ENCODE data around the gene PPP2R2B.

PPP2R2B gene

DNA sequence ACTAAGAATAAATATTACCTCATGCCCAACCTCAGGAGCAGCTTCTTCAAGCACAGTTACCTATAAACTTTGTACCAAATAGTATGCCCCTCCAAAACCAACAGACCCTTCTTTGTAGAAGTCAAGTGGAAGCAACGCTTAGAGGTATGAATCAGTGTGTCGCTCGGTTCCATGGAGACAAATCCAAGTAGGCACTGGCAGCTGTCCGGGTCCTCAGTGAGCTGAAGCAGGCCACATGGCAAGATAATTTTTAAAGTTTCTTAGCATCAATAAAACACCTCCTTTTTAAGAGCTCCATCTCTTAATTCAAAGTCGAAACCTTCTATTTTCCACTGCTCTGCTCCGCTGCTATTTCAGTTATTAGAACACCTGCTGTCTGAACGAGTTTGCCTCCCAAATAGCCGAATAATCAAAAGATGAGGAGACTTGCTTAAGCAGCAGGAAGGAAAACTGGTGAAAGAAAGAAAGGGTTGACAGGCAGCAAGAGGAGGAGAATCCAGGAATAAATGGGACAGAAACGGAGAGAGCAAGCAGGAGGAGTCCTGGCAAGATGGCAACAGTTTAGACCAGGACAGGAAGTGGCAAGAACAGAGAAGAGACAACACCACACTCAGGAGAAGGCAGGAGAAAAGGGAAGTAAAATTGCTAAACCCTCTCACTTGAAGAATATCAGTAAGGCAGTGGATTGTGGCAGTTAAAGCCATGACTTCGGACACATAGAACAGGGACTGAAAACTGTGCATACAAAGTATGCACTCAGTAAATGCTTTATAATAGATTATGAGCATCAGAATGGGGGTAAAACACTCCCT lies 65.0 kb downstream of the PPP2R2B start:
- H3K27ac ChIP-seq = no peak overlapping the region
- no peaks in the 10 kb centered on the region for H3K9me3 ChIP-seq
- H3K4me1 ChIP-seq = peaks cover 5% of the 10 kb centered on the region; the same call in 1 of the 2 replicates
- H3K4me2 ChIP-seq = no peak overlapping the region
- TF ChIP-seq Cebpa-rat (IDR thresholded peaks at IDR 0.05) = no peak
- H3K4me3 ChIP-seq = no peak overlapping the region
- no peaks in the 10 kb centered on the region for H3K36me3 ChIP-seq
- no peaks in the 10 kb centered on the region for H3K27me3 ChIP-seq
- H3K9ac ChIP-seq = no peak overlapping the region
- no peaks in the 10 kb centered on the region for H4K20me1 ChIP-seq

DNA sequence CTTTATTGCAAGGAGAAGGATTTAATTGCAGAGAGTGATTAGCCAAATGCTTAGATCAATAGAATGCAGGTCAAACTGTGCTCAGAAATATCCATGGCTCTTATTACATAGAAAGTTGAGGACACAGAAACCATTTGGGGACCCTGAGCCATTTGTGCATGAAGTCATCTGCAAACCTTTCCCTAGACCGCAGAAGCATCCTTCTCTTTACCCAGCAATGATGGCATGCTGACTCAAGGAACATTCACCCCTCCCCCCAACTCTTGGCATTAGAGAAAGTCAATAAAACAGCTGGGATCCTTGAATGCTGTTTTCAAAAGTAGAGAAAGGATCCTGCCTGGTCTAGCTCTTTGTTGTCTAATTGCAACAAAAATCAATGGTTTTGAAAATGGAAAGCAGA lies 73.5 kb downstream of the PPP2R2B start:
- no peak for TF ChIP-seq Cebpa-rat (IDR thresholded peaks at IDR 0.05)
- no peak overlapping the region for H3K4me2 ChIP-seq

DNA sequence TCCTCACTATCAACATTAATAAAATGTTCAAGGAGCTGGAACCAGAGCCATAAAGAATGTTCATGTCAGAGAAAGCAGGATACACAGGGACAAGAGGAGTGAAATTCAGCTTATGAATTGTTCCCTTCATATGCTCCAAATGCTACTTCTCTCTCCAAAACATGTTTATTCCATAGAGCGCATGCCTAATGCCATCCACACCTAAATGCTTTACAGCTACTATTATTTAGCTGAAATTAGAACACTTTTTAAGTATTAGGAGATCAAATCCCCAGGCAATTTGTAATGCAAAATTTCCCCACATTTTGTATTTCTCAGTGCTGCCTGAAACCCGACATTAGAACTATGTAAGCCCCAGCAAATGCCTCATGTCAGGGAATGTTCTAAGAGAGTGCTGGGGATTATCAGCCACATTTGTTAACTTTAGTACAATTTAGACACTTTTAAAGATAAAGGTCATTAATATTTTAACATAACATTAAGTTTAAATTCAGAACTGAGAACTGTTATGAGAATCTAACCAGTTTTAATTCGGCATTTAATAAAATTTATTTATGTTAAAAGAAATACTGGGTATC lies 75.5 kb downstream of the PPP2R2B start:
- H4K20me1 ChIP-seq = no peaks in the 10 kb centered on the region
- H3K4me2 ChIP-seq = no peak overlapping the region
- H3K4me3 ChIP-seq = no peak overlapping the region
- H3K4me1 ChIP-seq = no peaks in the 10 kb centered on the region
- no peak overlapping the region for H3K27ac ChIP-seq
- no peak overlapping the region for H3K9ac ChIP-seq
- no peak for TF ChIP-seq Cebpa-rat (IDR thresholded peaks at IDR 0.05)
- H3K9me3 ChIP-seq = no peaks in the 10 kb centered on the region
- H3K27me3 ChIP-seq = no peaks in the 10 kb centered on the region
- H3K36me3 ChIP-seq = no peaks in the 10 kb centered on the region

More for the DNA sequence above, 73.5 kb downstream of the PPP2R2B start:
- H3K9me3 ChIP-seq = no peaks in the 10 kb centered on the region
- no peaks in the 10 kb centered on the region for H4K20me1 ChIP-seq
- H3K27ac ChIP-seq = no peak overlapping the region
- H3K4me3 ChIP-seq = no peak overlapping the region
- H3K27me3 ChIP-seq = no peaks in the 10 kb centered on the region
- no peak overlapping the region for H3K9ac ChIP-seq
- H3K36me3 ChIP-seq = no peaks in the 10 kb centered on the region
- H3K4me1 ChIP-seq = no peaks in the 10 kb centered on the region

DNA sequence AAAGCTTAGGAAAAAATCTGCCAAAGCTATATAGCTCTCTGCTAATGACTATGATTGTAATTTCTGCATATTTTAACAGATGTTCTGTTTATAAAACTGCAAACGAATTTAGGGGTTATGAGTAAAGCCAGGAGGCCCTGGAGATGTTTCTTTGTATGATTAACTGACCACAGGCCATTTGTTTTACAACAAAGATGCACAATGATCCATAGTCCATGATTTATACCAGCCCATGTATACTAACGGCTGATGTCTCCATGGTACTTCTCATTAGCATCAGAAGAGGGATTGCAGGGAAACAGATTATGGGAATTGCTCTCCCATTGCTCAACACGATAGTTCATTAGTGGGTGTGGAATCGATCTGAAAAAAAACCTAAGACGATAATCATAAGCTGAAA lies 78.9 kb downstream of the PPP2R2B start:
- no peak overlapping the region for H3K27ac ChIP-seq
- no peak overlapping the region for H3K4me2 ChIP-seq
- no peaks in the 10 kb centered on the region for H3K9me3 ChIP-seq
- TF ChIP-seq Cebpa-rat (IDR thresholded peaks at IDR 0.05) = no peak
- H3K36me3 ChIP-seq = no peaks in the 10 kb centered on the region
- H4K20me1 ChIP-seq = no peaks in the 10 kb centered on the region
- no peak overlapping the region for H3K9ac ChIP-seq
- H3K4me1 ChIP-seq = peaks cover 2% of the 10 kb centered on the region
- no peaks in the 10 kb centered on the region for H3K27me3 ChIP-seq
- H3K4me3 ChIP-seq = no peak overlapping the region

DNA sequence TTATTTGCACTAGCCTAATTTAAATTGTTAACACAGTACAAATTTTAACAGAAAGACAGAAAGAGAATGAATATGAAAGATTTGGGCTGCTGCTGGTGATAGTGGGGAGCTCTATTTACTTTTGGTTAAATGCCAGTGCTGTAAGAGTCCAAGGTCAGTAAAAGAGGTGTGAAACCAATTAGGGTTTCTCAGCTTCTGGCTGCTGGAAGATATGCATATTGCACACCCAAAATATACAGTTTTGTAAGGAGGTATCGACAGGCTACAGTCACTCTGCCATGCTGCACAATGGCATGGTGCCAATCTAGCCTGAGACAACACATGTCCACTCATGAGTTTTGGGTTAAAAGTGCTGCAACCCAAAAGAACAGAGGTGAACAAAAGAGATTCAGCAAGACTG lies 79.3 kb downstream of the PPP2R2B start:
- Histone ChIP-seq H3K4me2 (no peak overlapping the region), H3K27ac (no peak overlapping the region), H3K27me3 (no peaks in the 10 kb centered on the region), H3K9me3 (no peaks in the 10 kb centered on the region), H3K36me3 (no peaks in the 10 kb centered on the region), H3K4me1 (peaks cover 6% of the 10 kb centered on the region), H4K20me1 (no peaks in the 10 kb centered on the region), H3K9ac (no peak overlapping the region), H3K4me3 (no peak overlapping the region)
- no peak for TF ChIP-seq Cebpa-rat (IDR thresholded peaks at IDR 0.05)

DNA sequence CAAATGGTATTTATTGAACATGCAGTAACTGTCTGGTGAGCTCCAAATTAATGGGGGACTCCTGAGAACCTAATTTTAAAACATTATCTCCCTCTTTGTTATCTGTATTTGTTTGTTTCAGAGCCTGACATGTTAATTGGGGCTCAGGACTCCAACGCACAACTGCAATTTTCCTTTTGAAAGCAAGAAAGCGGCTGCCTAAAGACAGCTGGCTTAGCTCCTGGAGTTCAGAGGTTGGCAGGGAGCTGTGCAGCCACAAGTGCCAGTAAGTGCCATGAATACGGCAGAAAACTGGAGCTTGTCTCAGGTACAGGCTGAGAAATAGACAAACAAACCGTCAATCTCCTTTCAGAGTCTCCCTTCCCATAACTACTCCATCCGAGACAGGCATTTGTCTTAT lies 80.9 kb downstream of the PPP2R2B start:
- Histone ChIP-seq H3K9ac (no peak overlapping the region), H3K4me1 (peaks cover 12% of the 10 kb centered on the region), H3K27ac (no peak overlapping the region), H3K4me2 (no peak overlapping the region), H3K9me3 (no peaks in the 10 kb centered on the region), H3K27me3 (no peaks in the 10 kb centered on the region), H3K36me3 (no peaks in the 10 kb centered on the region), H3K4me3 (no peak overlapping the region), H4K20me1 (no peaks in the 10 kb centered on the region)
- no peak for TF ChIP-seq Cebpa-rat (IDR thresholded peaks at IDR 0.05)

DNA sequence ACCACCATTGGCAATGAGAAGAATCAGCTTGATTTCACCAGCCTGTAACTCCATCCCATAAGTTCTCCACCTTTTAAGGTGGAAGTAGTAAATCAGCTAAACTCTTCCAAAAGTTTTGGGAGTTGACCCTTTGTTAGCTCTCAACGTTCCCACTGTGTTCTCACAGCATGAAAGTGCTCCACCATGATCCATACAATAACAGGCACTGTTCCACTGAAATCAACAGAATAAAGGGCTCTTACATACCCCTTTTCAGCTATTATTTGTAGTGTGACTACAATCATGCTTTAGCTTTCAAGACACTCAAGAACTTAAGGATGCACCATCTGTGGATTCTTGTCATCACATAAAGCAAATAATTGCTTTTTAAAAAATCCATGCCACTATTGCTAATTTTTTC lies 81.6 kb downstream of the PPP2R2B start:
- no peak for TF ChIP-seq Cebpa-rat (IDR thresholded peaks at IDR 0.05)
- H3K9ac ChIP-seq = no peak overlapping the region
- H3K27ac ChIP-seq = no peak overlapping the region
- H3K4me2 ChIP-seq = no peak overlapping the region
- no peaks in the 10 kb centered on the region for H3K9me3 ChIP-seq
- H3K36me3 ChIP-seq = no peaks in the 10 kb centered on the region
- peaks cover 12% of the 10 kb centered on the region for H3K4me1 ChIP-seq
- H3K27me3 ChIP-seq = no peaks in the 10 kb centered on the region
- no peaks in the 10 kb centered on the region for H4K20me1 ChIP-seq
- no peak overlapping the region for H3K4me3 ChIP-seq

DNA sequence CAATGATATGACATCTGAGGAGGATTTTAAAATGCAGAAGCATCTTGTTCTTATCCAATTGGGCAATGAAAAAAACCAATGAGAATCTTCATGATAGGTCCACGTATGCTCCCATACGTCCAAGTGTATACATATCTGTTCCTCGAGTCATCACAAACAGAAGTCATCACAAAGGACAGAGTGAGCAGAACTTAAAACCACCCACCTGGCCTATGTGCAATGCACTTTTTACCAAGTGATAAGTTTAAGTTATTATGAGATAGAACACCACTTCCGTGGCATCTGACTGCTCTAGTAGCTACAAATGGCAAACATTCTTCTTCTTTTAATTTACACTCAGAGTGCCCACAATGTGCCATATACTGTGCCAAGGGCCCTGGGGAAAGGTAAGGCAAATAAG lies 82.4 kb downstream of the PPP2R2B start:
- TF ChIP-seq Cebpa-rat (IDR thresholded peaks at IDR 0.05) = no peak
- no peak overlapping the region for H3K9ac ChIP-seq
- H3K36me3 ChIP-seq = no peaks in the 10 kb centered on the region
- H3K4me2 ChIP-seq = no peak overlapping the region
- no peaks in the 10 kb centered on the region for H3K27me3 ChIP-seq
- H3K4me1 ChIP-seq = peaks cover 12% of the 10 kb centered on the region
- H4K20me1 ChIP-seq = no peaks in the 10 kb centered on the region
- H3K4me3 ChIP-seq = no peak overlapping the region
- no peak overlapping the region for H3K27ac ChIP-seq
- H3K9me3 ChIP-seq = no peaks in the 10 kb centered on the region

DNA sequence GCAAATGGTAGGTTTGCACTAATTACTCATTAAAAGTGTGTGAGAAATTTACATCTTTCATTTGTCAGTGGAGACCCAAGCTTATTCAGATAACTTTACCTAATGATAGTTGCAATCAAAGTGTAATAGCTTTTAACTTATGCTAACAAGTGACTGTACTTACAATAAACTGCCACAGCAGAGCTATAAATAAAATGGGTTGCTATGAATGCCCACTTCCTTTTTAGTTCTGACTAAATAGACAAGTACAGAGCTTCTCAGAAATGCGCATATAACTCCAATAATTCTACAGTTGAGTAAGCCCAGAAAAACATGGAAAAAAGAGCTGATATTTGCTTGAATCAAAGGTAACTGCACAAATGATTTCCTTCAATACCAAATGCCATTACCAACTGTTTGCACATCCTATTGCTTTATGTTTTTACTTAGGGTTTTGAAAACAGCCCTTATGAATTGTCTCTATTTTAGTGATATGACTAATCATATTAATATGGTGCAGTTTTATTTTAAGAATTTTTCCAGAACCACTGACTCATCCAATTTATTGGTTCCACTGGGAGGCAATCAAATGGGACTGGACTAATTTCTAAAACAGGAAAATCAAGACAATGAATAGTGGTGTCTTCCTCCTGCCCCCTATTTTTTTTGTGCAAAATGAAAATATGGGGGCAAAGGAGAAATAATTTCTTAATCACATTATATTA lies 84.1 kb downstream of the PPP2R2B start:
- Histone ChIP-seq H3K27me3 (no peaks in the 10 kb centered on the region), H3K4me2 (peak overlapping the region; percentile 44), H3K36me3 (no peaks in the 10 kb centered on the region), H4K20me1 (no peaks in the 10 kb centered on the region), H3K9ac (no peak overlapping the region), H3K9me3 (no peaks in the 10 kb centered on the region), H3K4me1 (peaks cover 12% of the 10 kb centered on the region), H3K27ac (no peak overlapping the region), H3K4me3 (no peak overlapping the region)
- no peak for TF ChIP-seq Cebpa-rat (IDR thresholded peaks at IDR 0.05)

DNA sequence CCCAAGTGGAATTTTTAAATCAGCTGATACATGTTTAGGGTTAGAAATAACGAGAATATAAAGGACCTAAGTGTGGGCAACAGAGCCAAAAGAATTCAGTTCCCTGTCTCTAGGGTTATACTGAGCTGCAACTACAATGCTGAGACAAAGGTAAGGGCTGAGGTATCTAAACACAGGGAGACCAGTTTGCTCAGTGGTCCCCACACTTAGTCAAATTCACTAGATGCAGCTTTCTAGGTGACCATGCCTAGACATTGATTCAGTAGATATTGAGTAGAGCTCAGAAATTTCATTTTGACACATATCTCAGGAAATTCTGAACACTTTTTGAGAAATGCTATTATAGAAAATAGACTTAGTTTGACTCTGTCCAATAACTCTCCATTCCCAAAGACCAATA lies 84.8 kb downstream of the PPP2R2B start:
- H3K27ac ChIP-seq = no peak overlapping the region
- H3K9me3 ChIP-seq = no peaks in the 10 kb centered on the region
- H3K9ac ChIP-seq = no peak overlapping the region
- no peaks in the 10 kb centered on the region for H4K20me1 ChIP-seq
- no peak for TF ChIP-seq Cebpa-rat (IDR thresholded peaks at IDR 0.05)
- H3K27me3 ChIP-seq = no peaks in the 10 kb centered on the region
- H3K4me2 ChIP-seq = no peak overlapping the region
- no peak overlapping the region for H3K4me3 ChIP-seq
- no peaks in the 10 kb centered on the region for H3K36me3 ChIP-seq
- H3K4me1 ChIP-seq = peaks cover 12% of the 10 kb centered on the region

Measured in BLaER1 (cell line).